SH-SY5Y (cell line): Measurements from ENCODE around the gene SCN4B.

Experiments used
- GATA2 ChIP-seq: IDR thresholded peaks from 2 replicates; pipeline ENCODE4 v1.6.1; 2011; ENCODE audit warnings: mild to moderate bottlenecking, low read depth, low read length
- GATA3 ChIP-seq: IDR thresholded peaks from 2 replicates; pipeline ENCODE4 v1.6.1; 2011; ENCODE audit warnings: low read depth, mild to moderate bottlenecking, low read length, moderate library complexity

- no peak for TF ChIP-seq GATA2
- TF ChIP-seq GATA3: no peak
These were observed 18.3 kb upstream of the SCN4B start for GRCh38 chr11:118170882-118171268.
